Measurements from ENCODE around the gene ZBED4.

Gene ZBED4

DNA sequence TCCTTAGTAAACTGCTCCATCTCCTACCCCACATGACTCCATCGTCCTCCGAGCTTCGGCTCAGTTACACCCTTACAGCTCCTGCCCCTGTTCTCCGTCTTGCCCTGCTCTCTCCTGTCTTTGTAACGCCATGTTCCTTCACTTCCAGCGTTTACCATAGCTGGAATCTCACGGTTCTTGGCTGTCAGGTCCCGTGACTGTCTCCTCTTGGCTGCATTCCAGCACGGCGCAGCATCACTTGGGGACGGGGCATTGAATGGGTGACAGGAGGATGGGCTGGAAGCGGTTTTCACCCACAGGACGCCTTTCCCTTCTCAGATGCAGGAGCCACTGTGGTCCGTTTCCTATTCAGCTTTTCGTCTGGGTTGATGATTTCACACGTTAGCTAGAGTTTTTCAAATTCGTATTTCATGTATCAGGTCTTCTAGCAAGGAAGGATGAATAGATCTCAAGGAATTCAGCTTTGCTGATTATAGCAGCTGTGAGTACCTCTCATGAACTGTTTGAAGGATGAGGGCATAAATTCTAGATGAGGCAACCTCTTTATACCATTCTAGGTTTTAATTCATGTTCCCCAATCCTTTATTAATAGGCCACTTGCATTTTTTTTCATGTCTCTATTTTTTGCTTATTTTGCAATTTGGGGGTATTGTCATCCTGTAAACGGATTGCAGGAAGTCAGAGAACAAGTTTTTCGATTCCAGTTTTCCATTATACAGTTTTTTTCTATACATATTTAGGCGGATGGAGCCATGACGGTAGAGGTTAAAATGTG, 29.1 kb downstream of the ZBED4 start:
- H3K27ac ChIP-seq, result no peak overlapping the region
- ChIA-PET POLR2A (ENCODE audit: low non-redundant PET) (no interaction called here), CTCF (no interaction called here)
- no peak for DNase-seq (ENCODE audit: low spot score)
- TF ChIP-seq, protein P1, sequence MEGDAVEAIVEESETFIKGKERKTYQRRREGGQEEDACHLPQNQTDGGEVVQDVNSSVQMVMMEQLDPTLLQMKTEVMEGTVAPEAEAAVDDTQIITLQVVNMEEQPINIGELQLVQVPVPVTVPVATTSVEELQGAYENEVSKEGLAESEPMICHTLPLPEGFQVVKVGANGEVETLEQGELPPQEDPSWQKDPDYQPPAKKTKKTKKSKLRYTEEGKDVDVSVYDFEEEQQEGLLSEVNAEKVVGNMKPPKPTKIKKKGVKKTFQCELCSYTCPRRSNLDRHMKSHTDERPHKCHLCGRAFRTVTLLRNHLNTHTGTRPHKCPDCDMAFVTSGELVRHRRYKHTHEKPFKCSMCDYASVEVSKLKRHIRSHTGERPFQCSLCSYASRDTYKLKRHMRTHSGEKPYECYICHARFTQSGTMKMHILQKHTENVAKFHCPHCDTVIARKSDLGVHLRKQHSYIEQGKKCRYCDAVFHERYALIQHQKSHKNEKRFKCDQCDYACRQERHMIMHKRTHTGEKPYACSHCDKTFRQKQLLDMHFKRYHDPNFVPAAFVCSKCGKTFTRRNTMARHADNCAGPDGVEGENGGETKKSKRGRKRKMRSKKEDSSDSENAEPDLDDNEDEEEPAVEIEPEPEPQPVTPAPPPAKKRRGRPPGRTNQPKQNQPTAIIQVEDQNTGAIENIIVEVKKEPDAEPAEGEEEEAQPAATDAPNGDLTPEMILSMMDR (conservative IDR thresholded peaks at IDR 0.05; ENCODE audit: low read depth), result no peak

DNA sequence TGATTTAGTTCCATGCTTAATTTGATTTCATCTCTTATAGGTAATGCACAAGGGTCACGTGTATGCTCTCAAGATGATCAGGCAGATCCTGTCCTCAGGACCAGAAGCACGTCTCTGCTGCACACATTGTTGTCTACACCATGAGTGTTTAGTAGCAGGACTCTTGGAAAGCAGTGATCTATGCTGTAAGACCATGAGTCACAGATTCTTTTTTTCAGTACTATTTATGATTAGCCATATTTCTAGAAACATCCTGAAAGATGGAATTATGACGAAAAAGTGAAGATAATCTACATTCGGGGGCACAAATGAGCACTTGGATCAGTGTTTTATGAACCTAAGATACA, 29.6 kb downstream of the ZBED4 start:
- TF ChIP-seq, protein P1 (conservative IDR thresholded peaks at IDR 0.05; ENCODE audit: low read depth), result no peak
- DNase-seq (ENCODE audit: low spot score), result no peak
- no peak overlapping the region for H3K27ac ChIP-seq
- ChIA-PET POLR2A (ENCODE audit: low non-redundant PET) (no interaction called here), CTCF (no interaction called here)

DNA sequence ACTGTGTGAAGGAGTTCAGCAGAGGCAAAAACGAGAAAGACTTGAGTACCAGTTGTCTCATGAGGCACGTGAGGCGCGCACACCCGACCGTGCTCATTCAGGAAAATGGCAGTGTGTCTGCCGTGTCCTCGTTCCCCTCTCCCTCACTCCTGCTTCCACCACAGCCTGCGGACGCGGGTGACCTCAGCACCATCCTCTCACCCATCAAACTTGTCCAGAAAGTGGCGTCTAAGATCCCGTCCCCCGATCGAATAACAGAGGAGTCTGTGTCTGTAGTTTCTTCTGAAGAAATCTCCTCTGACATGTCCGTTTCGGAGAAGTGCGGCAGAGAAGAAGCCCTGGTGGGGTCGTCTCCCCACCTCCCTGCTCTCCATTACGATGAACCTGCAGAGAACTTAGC, 30.4 kb downstream of the ZBED4 start:
- no peak for DNase-seq (ENCODE audit: low spot score)
- TF ChIP-seq, protein P1 (conservative IDR thresholded peaks at IDR 0.05; ENCODE audit: low read depth), result no peak
- no peak overlapping the region for H3K27ac ChIP-seq
- CTCF ChIA-PET, result no interaction called here
- POLR2A ChIA-PET (ENCODE audit: low non-redundant PET), result no interaction called here

DNA sequence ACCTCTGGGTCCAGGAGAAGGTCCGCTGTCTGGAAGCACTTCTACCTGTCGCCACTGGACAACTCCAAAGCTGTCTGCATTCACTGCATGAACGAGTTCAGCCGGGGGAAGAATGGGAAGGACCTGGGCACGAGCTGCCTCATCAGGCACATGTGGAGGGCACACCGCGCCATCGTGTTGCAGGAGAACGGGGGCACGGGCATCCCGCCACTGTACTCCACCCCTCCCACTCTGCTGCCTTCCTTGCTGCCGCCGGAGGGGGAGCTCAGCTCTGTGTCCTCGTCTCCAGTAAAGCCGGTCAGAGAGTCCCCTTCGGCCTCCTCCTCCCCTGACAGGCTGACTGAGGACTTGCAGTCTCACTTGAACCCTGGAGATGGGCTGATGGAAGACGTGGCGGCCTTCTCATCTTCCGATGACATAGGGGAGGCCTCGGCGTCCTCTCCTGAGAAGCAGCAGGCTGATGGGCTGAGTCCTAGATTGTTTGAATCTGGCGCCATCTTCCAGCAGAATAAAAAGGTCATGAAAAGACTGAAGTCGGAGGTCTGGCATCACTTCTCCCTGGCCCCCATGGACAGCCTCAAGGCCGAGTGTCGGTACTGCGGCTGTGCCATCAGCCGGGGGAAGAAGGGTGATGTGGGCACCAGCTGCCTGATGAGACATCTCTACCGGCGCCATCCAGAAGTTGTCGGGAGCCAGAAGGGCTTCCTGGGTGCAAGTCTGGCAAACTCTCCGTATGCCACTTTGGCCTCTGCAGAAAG, 31.0 kb downstream of the ZBED4 start:
- no peak for DNase-seq (ENCODE audit: low spot score)
- POLR2A ChIA-PET (ENCODE audit: low non-redundant PET), result no interaction called here
- TF ChIP-seq, protein P1 (conservative IDR thresholded peaks at IDR 0.05; ENCODE audit: low read depth), result no peak
- no peak overlapping the region for H3K27ac ChIP-seq
- CTCF ChIA-PET, result no interaction called here

DNA sequence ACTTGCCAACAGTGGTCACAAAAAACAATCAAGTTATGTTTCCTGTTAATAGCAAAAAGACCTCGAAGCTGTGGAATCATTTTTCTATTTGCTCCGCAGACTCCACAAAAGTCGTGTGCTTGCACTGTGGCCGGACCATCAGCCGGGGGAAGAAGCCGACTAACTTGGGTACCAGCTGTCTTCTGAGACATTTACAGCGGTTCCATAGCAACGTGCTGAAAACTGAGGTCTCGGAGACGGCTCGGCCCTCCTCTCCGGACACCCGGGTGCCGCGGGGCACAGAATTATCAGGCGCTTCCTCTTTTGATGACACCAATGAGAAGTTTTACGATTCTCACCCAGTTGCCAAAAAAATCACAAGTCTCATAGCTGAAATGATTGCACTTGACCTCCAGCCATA, 31.6 kb downstream of the ZBED4 start:
- ChIA-PET CTCF (no interaction called here), POLR2A (ENCODE audit: low non-redundant PET) (no interaction called here)
- TF ChIP-seq, protein P1 (conservative IDR thresholded peaks at IDR 0.05; ENCODE audit: low read depth), result no peak
- no peak for DNase-seq (ENCODE audit: low spot score)
- no peak overlapping the region for H3K27ac ChIP-seq

DNA sequence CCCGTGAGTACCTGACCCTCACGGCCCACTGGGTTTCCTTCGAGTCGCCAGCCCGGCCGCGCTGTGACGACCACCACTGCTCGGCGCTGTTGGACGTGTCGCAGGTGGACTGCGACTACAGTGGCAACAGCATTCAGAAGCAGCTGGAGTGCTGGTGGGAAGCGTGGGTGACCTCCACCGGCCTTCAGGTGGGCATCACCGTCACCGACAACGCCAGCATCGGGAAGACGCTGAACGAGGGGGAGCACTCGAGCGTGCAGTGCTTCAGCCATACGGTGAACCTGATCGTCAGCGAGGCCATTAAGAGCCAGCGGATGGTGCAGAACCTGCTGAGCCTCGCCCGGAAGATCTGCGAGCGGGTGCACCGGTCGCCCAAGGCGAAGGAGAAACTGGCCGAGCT, 32.2 kb downstream of the ZBED4 start:
- TF ChIP-seq, protein P1 (conservative IDR thresholded peaks at IDR 0.05; ENCODE audit: low read depth), result no peak
- no peak overlapping the region for H3K27ac ChIP-seq
- no peak for DNase-seq (ENCODE audit: low spot score)
- ChIA-PET POLR2A (ENCODE audit: low non-redundant PET) (no interaction called here), CTCF (no interaction called here)

All from RWPE1 (cell line).